ENCODE results near the gene ARL8B. TPM values are rescaled to one million over a fixed set of nuclear protein-coding genes. Genes with fewer than 3 reads are reported as not detected.

The ARL8B gene
- polyA plus RNA-seq, 1 of the 3 experiments (the other 2 are of a cell fraction) = 21.9 TPM

GRCh38 chr3:5141760-5142159 is 19.7 kb downstream of the ARL8B start:
- Histone ChIP-seq H3K4me1 (ENCODE audit: control insufficient read depth in 1 of 2, insufficient read depth in 2 of 2, low read depth in 1 of 2, low read length in 1 of 2) (peaks cover 8 to 22% of the 10 kb centered on the region in 2 experiments; a peak in 3 of 4 replicates), H3K9me2 (no peaks in the 10 kb centered on the region), H3K9ac (no peak overlapping the region), H3F3A (replicated peaks; ENCODE audit: insufficient read depth) (peaks cover 14% of the 10 kb centered on the region), H3K4me3 (ENCODE audit: low read depth in 2 of 2, low read length in 1 of 2) (no peak overlapping the region), H3K4me2 (no peak overlapping the region), H3K27me3 (ENCODE audit: insufficient read depth) (no peaks in the 10 kb centered on the region), H2AFZ (ENCODE audit: low read depth) (no peak overlapping the region), H3K9me3 (no peaks in the 10 kb centered on the region), H4K20me1 (ENCODE audit: insufficient read depth) (peaks cover 93% of the 10 kb centered on the region), H3K36me3 (replicated peaks in 1 of 2; ENCODE audit: control insufficient read depth in 1 of 2, insufficient read depth in 2 of 2, low read length in 1 of 2) (peaks cover 0 to 3% of the 10 kb centered on the region in 2 experiments), H3K79me2 (ENCODE audit: insufficient read depth) (peaks cover 100% of the 10 kb centered on the region), H3K27ac (ENCODE audit: low read depth in 2 of 2, low read length in 1 of 2) (no peak overlapping the region)
- POLR2A ChIA-PET = no interaction called here
- CTCF ChIA-PET = interaction anchor here (1.1 kb wide), 1 partner anchor 19 kb away, joined by 3 read pairs; no protein-coding TSS in a partner anchor
- no peak for DNase-seq
- TF ChIP-seq USF1 (IDR thresholded peaks at IDR 0.05; ENCODE audit: borderline replicate concordance, low read depth) (no peak), FOXJ3 (CRISPR knock-in tag; IDR thresholded peaks at IDR 0.05) (no peak), GATA2 (CRISPR knock-in tag; IDR thresholded peaks at IDR 0.05) (no peak), MAX (IDR thresholded peaks at IDR 0.05; ENCODE audit: low read depth) (no peak), FOXM1 (IDR thresholded peaks at IDR 0.05; ENCODE audit: low read depth) (no peak), REST (IDR thresholded peaks at IDR 0.05; ENCODE audit: low read depth, low read length) (no peak), ZBTB33 (IDR thresholded peaks at IDR 0.05; ENCODE audit: borderline replicate concordance, low read depth) (no peak), MEF2A (IDR thresholded peaks at IDR 0.05; ENCODE audit: borderline replicate concordance, low read depth) (no peak), GABPA (IDR thresholded peaks at IDR 0.05; ENCODE audit: low read depth) (no peak), NFIC (IDR thresholded peaks at IDR 0.05; ENCODE audit: borderline replicate concordance) (no peak), PBX3 (IDR thresholded peaks at IDR 0.05) (no peak)
- 97% methylated on average over 4 of the region's 4 CpGs for WGBS (ENCODE audit: low lambda C conversion rate)
